Stimulated activated CD4-positive, alpha-beta T cell treated with anti-CD3 and anti-CD28 coated beads, Interleukin-2, amount 100 ng/mL, for 24 hours (primary cell): Measurements from ENCODE around the gene VIL1.

Source experiments
- DNase-seq, 2 donors: peaks; one replicate each; pipeline ENCODE4 v3.0.0-alpha.2; 2020

Gene VIL1

GRCh38 chr2:218445602-218446001 lies 26.7 kb downstream of the VIL1 start:
- DNase-seq = no peak

GRCh38 chr2:218446547-218446946 lies 27.6 kb downstream of the VIL1 start:
- no peak for DNase-seq

GRCh38 chr2:218447072-218447471 lies 28.1 kb downstream of the VIL1 start:
- no peak for DNase-seq

- no peak for DNase-seq
Observed at GRCh38 chr2:218448934-218449333, 30.0 kb downstream of the VIL1 start.

GRCh38 chr2:218452079-218452478 lies 33.2 kb downstream of the VIL1 start:
- no peak for DNase-seq

GRCh38 chr2:218456849-218457248 lies 37.9 kb downstream of the VIL1 start:
- no peak for DNase-seq

GRCh38 chr2:218458598-218458997 lies 39.7 kb downstream of the VIL1 start:
- DNase-seq = no peak

GRCh38 chr2:218465987-218466633 lies 47.2 kb downstream of the VIL1 start:
- DNase-seq = no peak

GRCh38 chr2:218470448-218470847 lies 51.5 kb downstream of the VIL1 start:
- DNase-seq = no peak

- no peak for DNase-seq
Observed at GRCh38 chr2:218471036-218471435, 52.1 kb downstream of the VIL1 start.

- DNase-seq = no peak
Observed at GRCh38 chr2:218471982-218472381, 53.1 kb downstream of the VIL1 start.

GRCh38 chr2:218472988-218473387 lies 54.1 kb downstream of the VIL1 start:
- DNase-seq = no peak

GRCh38 chr2:218474527-218474926 lies 55.6 kb downstream of the VIL1 start:
- no peak for DNase-seq

GRCh38 chr2:218476676-218477075 lies 57.8 kb downstream of the VIL1 start:
- DNase-seq = no peak

GRCh38 chr2:218477247-218477646 lies 58.3 kb downstream of the VIL1 start:
- no peak for DNase-seq

GRCh38 chr2:218478544-218478943 lies 59.6 kb downstream of the VIL1 start:
- no peak for DNase-seq

- no peak for DNase-seq
Observed at GRCh38 chr2:218479595-218479994, 60.7 kb downstream of the VIL1 start.

GRCh38 chr2:218482651-218483050 lies 63.7 kb downstream of the VIL1 start:
- DNase-seq = no peak

- no peak for DNase-seq
Observed at GRCh38 chr2:218485986-218486667, 67.2 kb downstream of the VIL1 start.

GRCh38 chr2:218500501-218501060 lies 81.7 kb downstream of the VIL1 start:
- no peak for DNase-seq

- no peak for DNase-seq
Observed at GRCh38 chr2:218501665-218502064, 82.7 kb downstream of the VIL1 start.
